HK-2 (cell line): ENCODE results near the gene PRPF38B.
"Not testable (repeated sequence)": the region's sequence is repeated elsewhere in the genome, so short reads cannot be mapped to it uniquely, and the experiment has no call there.

ENCODE experiments used
- DNase-seq: peaks from one replicate; pipeline ENCODE4 v3.0.0-alpha.2; 2018; ENCODE audit not compliant: unreplicated experiment

PRPF38B gene

GRCh38 chr1:108691942-108692723 is at the start of gene PRPF38B:
Gene PRPF38B (plus strand): TSS chr1:108692310. CDS start chr1:108692592, 282 bp downstream.
- peak; percentile 92 for DNase-seq

- no peak for DNase-seq
These were observed 48.4 kb upstream of the PRPF38B start for GRCh38 chr1:108643492-108644335.

GRCh38 chr1:108644984-108645383 is 47.1 kb upstream of the PRPF38B start:
- no peak for DNase-seq

- no peak for DNase-seq
These were observed 46.4 kb upstream of the PRPF38B start for GRCh38 chr1:108645564-108646184.

- no peak for DNase-seq
These were observed 45.9 kb upstream of the PRPF38B start for GRCh38 chr1:108646265-108646647.

- no peak for DNase-seq
These were observed 45.4 kb upstream of the PRPF38B start for GRCh38 chr1:108646648-108647269.

- no peak for DNase-seq
These were observed 38.5 kb upstream of the PRPF38B start for GRCh38 chr1:108653431-108654105.

GRCh38 chr1:108657356-108658080 is 34.6 kb upstream of the PRPF38B start:
- DNase-seq, result no peak

- DNase-seq, result peak; percentile 74
These were observed 31.0 kb upstream of the PRPF38B start, which contains the start of gene HENMT1 for GRCh38 chr1:108661030-108661609. Gene HENMT1 (minus strand): TSS chr1:108661093. CDS start chr1:108659884, 1,209 bp downstream.

GRCh38 chr1:108663074-108663473 is 29.0 kb upstream of the PRPF38B start:
- DNase-seq, result no peak

- DNase-seq, result no peak
These were observed 27.6 kb upstream of the PRPF38B start for GRCh38 chr1:108664481-108664880.

- DNase-seq, result no peak
These were observed 27.0 kb upstream of the PRPF38B start for GRCh38 chr1:108665067-108665466.

- DNase-seq, result no peak
These were observed 26.3 kb upstream of the PRPF38B start for GRCh38 chr1:108665771-108666170.

- DNase-seq, result not testable (repeated sequence)
These were observed 24.7 kb upstream of the PRPF38B start for GRCh38 chr1:108667422-108667821.

GRCh38 chr1:108668777-108669176 is 23.3 kb upstream of the PRPF38B start:
- DNase-seq, result no peak

GRCh38 chr1:108669679-108670078 is 22.4 kb upstream of the PRPF38B start:
- DNase-seq, result no peak

- DNase-seq, result no peak
These were observed 21.9 kb upstream of the PRPF38B start for GRCh38 chr1:108670131-108670773.

GRCh38 chr1:108671143-108671542 is 21.0 kb upstream of the PRPF38B start:
- DNase-seq, result no peak

- DNase-seq, result no peak
These were observed 13.4 kb upstream of the PRPF38B start for GRCh38 chr1:108678706-108679105.
